SU-DHL-6 (cell line): ENCODE measurements around the gene SPTBN5.

Experiments used
- CTCF ChIP-seq: fragments of 200-600 bp; sonication (generic); IDR thresholded peaks from one replicate; pipeline ENCODE4 v1.5.1; 2017; ENCODE audit warnings: antibody characterized with exemption, mild to moderate bottlenecking, low read length, moderate library complexity; ENCODE audit not compliant: insufficient read depth, poor library complexity, severe bottlenecking
- EZH2phosphoT487 ChIP-seq: fragments of 200-600 bp; sonication (generic), shearing (Covaris generic); conservative IDR thresholded peaks from 2 replicates; pipeline ENCODE4 v1.6.1; 2018; ENCODE audit warnings: mild to moderate bottlenecking, antibody characterized with exemption, low read length, moderate library complexity, mixed read lengths

- TF ChIP-seq CTCF (no peak), EZH2phosphoT487 (no peak)
Measured at GRCh38 chr15:41923401-41923997, 29.6 kb upstream of the SPTBN5 start.
